MM.1S (cell line): ENCODE results near the gene FCN3.
A peak's percentile ranks its signal among the peaks of the same experiment; 100 is the strongest.

Experiments
- DNase-seq: peaks from one replicate; pipeline ENCODE4 v3.0.0-alpha.2; 2015
- H2AFZ ChIP-seq: fragments of 300-600 bp; sonication (generic); 2 replicates; pipeline ENCODE4 v1.6.0; 2016; ENCODE audit warnings: antibody characterized with exemption, low read length
- H3F3A ChIP-seq: fragments of 300-600 bp; sonication (generic); 2 replicates; pipeline ENCODE4 v1.6.1; 2016; ENCODE audit warnings: mild to moderate bottlenecking, antibody characterized with exemption, low read length, moderate library complexity, mixed read lengths; ENCODE audit not compliant: insufficient read depth
- H3K27ac ChIP-seq: fragments of 300-600 bp; sonication (generic); 2 replicates; pipeline ENCODE4 v1.5.1; 2016; ENCODE audit warnings: mild to moderate bottlenecking, low read length
- H3K27me3 ChIP-seq: fragments of 300-600 bp; sonication (generic); replicated peaks from 2 replicates; pipeline ENCODE4 v1.6.0; 2016; ENCODE audit warnings: low read length; ENCODE audit not compliant: insufficient read depth
- H3K36me3 ChIP-seq: fragments of 300-600 bp; sonication (generic); replicated peaks from 2 replicates; pipeline ENCODE4 v1.6.1; 2016; ENCODE audit warnings: mild to moderate bottlenecking, low read length, mixed read lengths; ENCODE audit not compliant: insufficient read depth
- H3K4me1 ChIP-seq: fragments of 300-600 bp; sonication (generic); 2 replicates; pipeline ENCODE4 v1.6.1; 2016; ENCODE audit warnings: low read length, mixed read lengths
- H3K4me2 ChIP-seq: fragments of 300-600 bp; sonication (generic); 2 replicates; pipeline ENCODE4 v1.6.0; 2016; ENCODE audit warnings: low read depth, low read length
- H3K4me3 ChIP-seq: fragments of 300-600 bp; sonication (generic); 2 replicates; pipeline ENCODE4 v1.5.1; 2016; ENCODE audit warnings: low read length, mixed read lengths
- H3K79me2 ChIP-seq: fragments of 300-600 bp; sonication (generic); 2 replicates; pipeline ENCODE4 v1.6.1; 2016; ENCODE audit warnings: mixed run types, low read length, mixed read lengths
- H3K9ac ChIP-seq: fragments of 300-600 bp; sonication (generic); 2 replicates; pipeline ENCODE4 v1.6.1; 2016; ENCODE audit warnings: low read length, mixed read lengths
- H3K9me2 ChIP-seq: fragments of 300-600 bp; sonication (generic); replicated peaks from 2 replicates; pipeline ENCODE4 v1.6.1; 2016; ENCODE audit warnings: mild to moderate bottlenecking, low read length, mixed read lengths; ENCODE audit not compliant: insufficient read depth
- H3K9me3 ChIP-seq: fragments of 300-600 bp; sonication (generic); replicated peaks from 2 replicates; pipeline ENCODE4 v1.6.1; 2016; ENCODE audit warnings: mild to moderate bottlenecking, low read length, mixed read lengths; ENCODE audit not compliant: insufficient read depth
- H4K20me1 ChIP-seq: fragments of 300-600 bp; sonication (generic); 2 replicates; pipeline ENCODE4 v1.6.1; 2016; ENCODE audit warnings: mild to moderate bottlenecking, low read length, moderate library complexity, mixed read lengths; ENCODE audit not compliant: insufficient read depth
- CTCF ChIP-seq: fragments of 300-600 bp; sonication (generic); IDR thresholded peaks from 2 replicates; pipeline ENCODE4 v1.5.1; 2016; ENCODE audit warnings: antibody characterized with exemption, low read length, mixed read lengths
- EZH2 ChIP-seq: fragments of 300-600 bp; sonication (generic); optimal IDR thresholded peaks from 2 replicates; pipeline ENCODE3; 2017; ENCODE audit warnings: low read depth, mild to moderate bottlenecking, antibody characterized with exemption, low read length, mixed read lengths
- EZH2phosphoT487 ChIP-seq: fragments of 300-600 bp; sonication (generic); IDR thresholded peaks from 2 replicates; pipeline ENCODE4 v1.6.1; 2018; ENCODE audit warnings: antibody characterized with exemption, low read length

Gene FCN3

GRCh38 chr1:27333717-27334279 is 40.8 kb downstream of the FCN3 start:
- Histone ChIP-seq H3K9me2 (no peaks in the 10 kb centered on the region), H2AFZ (no peak overlapping the region), H3K27me3 (no peaks in the 10 kb centered on the region), H3K36me3 (no peaks in the 10 kb centered on the region; the same call in 1 of the 2 replicates), H3F3A (no peaks in the 10 kb centered on the region), H3K79me2 (peaks cover 28% of the 10 kb centered on the region), H3K9me3 (no peaks in the 10 kb centered on the region), H3K4me3 (no peak overlapping the region), H3K9ac (no peak overlapping the region), H3K4me2 (no peak overlapping the region), H4K20me1 (no peaks in the 10 kb centered on the region), H3K27ac (no peak overlapping the region), H3K4me1 (no peaks in the 10 kb centered on the region)
- no peak for DNase-seq
- TF ChIP-seq EZH2, result no peak

- no peaks in the 10 kb centered on the region for H3K4me1 ChIP-seq
- H3K9me3 ChIP-seq, result no peaks in the 10 kb centered on the region
- no peak for TF ChIP-seq EZH2phosphoT487
- TF ChIP-seq CTCF, result peak; percentile 73
- TF ChIP-seq EZH2, result no peak
- H3K4me2 ChIP-seq, result no peak overlapping the region
- no peaks in the 10 kb centered on the region for H4K20me1 ChIP-seq
- H3K79me2 ChIP-seq, result peaks cover 38% of the 10 kb centered on the region
- no peaks in the 10 kb centered on the region for H3K27me3 ChIP-seq
- no peak overlapping the region for H3K4me3 ChIP-seq
- DNase-seq, result peak; percentile 16
- no peaks in the 10 kb centered on the region for H3F3A ChIP-seq
- H3K27ac ChIP-seq, result no peak overlapping the region
- no peak overlapping the region for H3K9ac ChIP-seq
- H2AFZ ChIP-seq, result no peak overlapping the region
- H3K36me3 ChIP-seq, result no peaks in the 10 kb centered on the region; the same call in 1 of the 2 replicates
- H3K9me2 ChIP-seq, result no peaks in the 10 kb centered on the region
Observed at GRCh38 chr1:27332536-27333281, 41.9 kb downstream of the FCN3 start.

- H3K4me2 ChIP-seq, result no peak overlapping the region
- no peaks in the 10 kb centered on the region for H3K4me1 ChIP-seq
- H4K20me1 ChIP-seq, result no peaks in the 10 kb centered on the region
- no peak overlapping the region for H3K9ac ChIP-seq
- H3K4me3 ChIP-seq, result no peak overlapping the region
- H2AFZ ChIP-seq, result no peak overlapping the region
- no peak for DNase-seq
- H3K36me3 ChIP-seq, result no peaks in the 10 kb centered on the region; the same call in 1 of the 2 replicates
- H3F3A ChIP-seq, result no peaks in the 10 kb centered on the region
- H3K79me2 ChIP-seq, result peaks cover 45% of the 10 kb centered on the region
- TF ChIP-seq CTCF (no peak), EZH2phosphoT487 (no peak), EZH2 (no peak)
- H3K27me3 ChIP-seq, result no peaks in the 10 kb centered on the region
- H3K9me3 ChIP-seq, result no peaks in the 10 kb centered on the region
- H3K9me2 ChIP-seq, result no peaks in the 10 kb centered on the region
- no peak overlapping the region for H3K27ac ChIP-seq
Observed at GRCh38 chr1:27331922-27332321, 42.7 kb downstream of the FCN3 start.

DNA sequence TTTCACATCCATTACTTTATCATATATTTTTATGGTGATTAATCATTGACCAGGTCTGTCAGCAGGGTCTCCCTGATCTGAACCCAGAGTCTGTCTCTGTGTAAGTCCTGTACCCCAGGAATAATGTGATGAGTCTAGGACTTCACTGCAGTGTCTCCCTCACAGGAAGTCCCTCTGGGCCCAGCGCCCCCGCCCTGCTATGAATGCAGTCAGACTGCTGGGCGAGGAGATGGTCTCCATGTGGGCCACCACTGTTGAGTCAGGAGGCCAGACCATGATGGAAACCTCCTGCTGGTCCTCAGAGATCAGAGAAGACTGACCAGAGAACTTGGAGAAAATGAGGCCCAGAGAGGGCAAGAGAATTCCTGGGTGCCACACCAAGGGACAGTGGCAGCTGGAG is 43.2 kb downstream of the FCN3 start:
- Histone ChIP-seq H3F3A (no peaks in the 10 kb centered on the region), H2AFZ (no peak overlapping the region), H3K36me3 (no peaks in the 10 kb centered on the region; the same call in 1 of the 2 replicates), H4K20me1 (no peaks in the 10 kb centered on the region), H3K4me1 (no peaks in the 10 kb centered on the region), H3K27me3 (no peaks in the 10 kb centered on the region), H3K4me3 (no peak overlapping the region), H3K9me2 (no peaks in the 10 kb centered on the region), H3K4me2 (no peak overlapping the region), H3K79me2 (peaks cover 50% of the 10 kb centered on the region), H3K9me3 (no peaks in the 10 kb centered on the region), H3K27ac (no peak overlapping the region), H3K9ac (no peak overlapping the region)
- no peak for DNase-seq
- TF ChIP-seq EZH2 (no peak), EZH2phosphoT487 (no peak), CTCF (no peak)
